ENCODE measurements around the gene TAS2R30.
"Not testable (repeated sequence)": the region's sequence is repeated elsewhere in the genome, so short reads cannot be mapped to it uniquely, and the experiment has no call there.

The TAS2R30 gene

GRCh38 chr12:11134305-11134704 is at the start of gene TAS2R30:
TAS2R30 (minus strand) TSS chr12:11134644; CDS start chr12:11134244, 400 bp downstream.
- DNase-seq = no peak

DNA sequence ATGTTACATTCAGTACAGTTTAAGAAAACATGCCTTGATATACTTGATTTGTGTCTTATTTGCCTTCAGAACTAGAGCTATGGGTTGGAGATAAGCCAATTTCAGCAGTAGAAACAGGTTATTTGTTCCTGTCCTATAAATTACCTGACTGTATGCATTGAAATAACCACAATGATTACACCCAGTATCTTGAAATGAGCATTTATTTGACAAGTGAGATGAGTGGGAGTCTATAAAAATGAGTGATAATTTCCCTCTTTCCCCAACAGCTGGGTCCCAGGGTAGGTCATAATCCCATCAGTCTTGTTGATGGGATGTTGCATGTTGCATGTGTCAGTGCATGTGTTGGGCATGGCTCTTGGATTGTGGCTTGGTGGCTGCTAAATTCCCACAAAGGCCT is 48.6 kb upstream of the TAS2R30 start:
- DNase-seq = no peak

DNA sequence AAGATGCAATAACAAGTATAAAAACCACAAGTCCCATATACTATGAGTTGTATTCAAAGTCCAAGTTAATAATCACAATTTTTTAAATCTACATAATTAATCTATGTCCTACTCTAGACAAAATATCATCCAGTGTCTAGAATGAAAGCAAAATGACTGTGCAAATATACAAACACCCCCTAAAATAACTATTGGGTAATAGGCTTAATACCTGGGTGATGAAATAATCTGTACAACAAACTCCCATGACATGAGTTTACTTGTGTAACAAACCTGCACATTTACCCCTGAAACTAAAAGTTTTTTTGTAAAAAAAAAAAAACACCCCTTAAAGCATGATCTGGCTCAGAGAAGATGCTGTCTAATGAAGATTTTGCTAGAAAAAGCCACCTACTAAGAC is 48.1 kb upstream of the TAS2R30 start:
- no peak for DNase-seq

DNA sequence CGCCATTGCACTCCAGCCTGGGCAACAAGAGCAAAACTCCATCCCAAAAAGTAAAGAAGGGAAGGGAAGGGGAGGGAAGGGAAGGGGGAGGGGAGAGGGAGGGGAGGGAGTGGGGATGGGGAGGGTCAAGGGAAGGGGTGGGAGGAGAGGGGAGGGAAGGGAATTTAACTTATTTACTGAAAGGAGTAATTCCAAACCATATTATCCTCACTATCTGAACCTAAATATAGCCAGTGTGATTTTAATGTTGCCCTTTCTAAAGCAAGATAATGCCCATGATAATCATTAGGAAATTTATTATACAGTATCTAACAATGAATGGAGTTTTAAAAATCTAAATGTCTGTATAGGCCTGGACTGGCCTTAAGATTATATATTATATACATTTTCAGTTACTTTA is 43.8 kb upstream of the TAS2R30 start:
- DNase-seq = no peak

- DNase-seq = no peak
These were observed 39.6 kb upstream of the TAS2R30 start for GRCh38 chr12:11174022-11174421.

DNA sequence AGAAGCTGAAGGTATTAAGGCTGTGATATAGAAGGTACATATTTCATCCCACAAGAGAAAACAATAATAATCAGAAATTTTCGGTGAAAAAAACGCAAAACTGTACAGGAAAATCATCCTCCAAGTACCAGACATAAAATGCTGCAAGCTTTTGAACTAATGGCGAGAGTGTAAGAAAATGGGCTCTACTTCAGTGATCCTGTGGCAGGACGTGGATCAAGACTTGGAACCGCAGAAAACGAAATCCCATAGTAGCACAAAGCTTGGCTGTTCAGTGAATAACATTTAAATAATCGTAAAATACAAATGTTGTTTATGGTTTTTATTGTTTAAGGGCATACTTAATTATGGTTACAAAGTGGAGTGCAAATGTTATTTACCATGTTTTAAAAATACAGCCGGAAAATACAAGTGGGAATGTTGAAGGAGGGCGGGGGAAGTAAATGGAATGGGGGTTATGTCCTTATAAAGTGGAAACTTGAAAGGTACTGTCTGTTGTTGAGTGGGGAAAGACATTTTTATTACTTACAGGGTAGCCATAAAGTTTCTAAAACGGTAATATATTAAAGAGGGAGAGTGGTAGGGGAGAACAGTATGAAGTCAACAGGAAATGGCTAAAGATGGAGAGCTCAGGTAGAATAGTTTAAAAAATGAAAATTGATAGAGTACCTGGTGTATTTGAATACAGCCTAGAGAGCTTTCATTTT is 37.7 kb upstream of the TAS2R30 start:
- no peak for DNase-seq

DNA sequence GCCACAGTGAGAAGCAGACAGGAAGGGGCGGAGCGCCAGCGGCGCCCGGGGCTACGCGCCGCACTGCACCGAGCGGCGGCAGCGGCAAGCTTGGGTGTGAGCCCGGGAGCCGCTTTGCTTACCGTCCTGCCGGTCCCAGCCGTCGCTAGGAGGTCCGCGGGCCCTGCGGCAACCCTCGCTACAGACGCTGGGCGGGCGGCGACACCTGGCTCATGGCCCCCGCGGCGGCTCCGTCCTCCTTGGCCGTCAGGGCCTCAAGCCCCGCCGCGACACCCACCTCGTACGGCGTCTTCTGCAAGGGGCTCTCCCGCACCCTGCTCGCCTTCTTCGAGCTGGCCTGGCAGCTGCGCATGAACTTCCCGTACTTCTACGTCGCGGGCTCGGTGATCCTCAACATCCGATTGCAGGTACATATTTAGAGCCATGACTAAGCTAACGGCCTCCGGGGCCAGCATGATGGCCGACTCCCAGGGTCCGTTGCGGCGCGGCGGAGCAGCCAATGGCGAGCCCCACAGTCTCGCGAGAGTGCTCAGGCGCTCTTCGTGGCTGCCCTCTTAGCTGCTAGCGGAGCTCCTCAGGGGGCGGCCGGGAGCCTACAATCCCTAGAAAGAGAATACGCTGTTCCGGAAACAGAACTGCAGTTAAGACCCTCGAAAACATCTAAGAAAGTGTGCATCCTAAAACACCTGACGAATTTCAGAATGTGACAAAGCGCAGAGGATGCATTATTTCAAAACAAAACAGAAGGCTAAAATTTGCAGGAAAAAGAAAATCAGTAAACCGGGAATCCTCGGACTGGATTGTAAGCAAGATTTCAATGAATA is 36.9 kb upstream of the TAS2R30 start, which contains the start of gene SMIM10L1:
Gene SMIM10L1, plus strand, starts transcription at position 50 of the 824 bp plus-strand sequence. Its CDS starts 163 bp downstream, at position 213.
- DNase-seq = peak; percentile 86

DNA sequence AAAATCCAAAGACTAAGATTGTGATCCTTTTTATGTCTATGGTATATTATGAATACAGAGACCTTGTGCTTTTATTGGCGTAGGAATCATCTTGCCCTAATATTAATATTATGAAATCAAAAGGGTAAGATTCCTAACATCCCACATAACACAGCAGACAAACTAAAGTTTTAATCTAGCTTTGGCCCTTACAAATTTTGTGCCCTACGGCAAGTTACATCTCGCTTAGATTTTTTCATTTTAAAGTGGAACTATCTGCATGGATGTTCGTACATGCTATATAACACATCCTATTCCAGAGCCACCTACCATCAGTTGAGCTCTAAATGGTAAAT is 36.3 kb upstream of the TAS2R30 start:
- no peak for DNase-seq

- no peak for DNase-seq
These were observed 31.9 kb upstream of the TAS2R30 start for GRCh38 chr12:11166300-11166699.

- no peak for DNase-seq
These were observed 29.9 kb upstream of the TAS2R30 start for GRCh38 chr12:11164384-11164783.

GRCh38 chr12:11162502-11162901 is 28.1 kb upstream of the TAS2R30 start:
- no peak for DNase-seq

DNA sequence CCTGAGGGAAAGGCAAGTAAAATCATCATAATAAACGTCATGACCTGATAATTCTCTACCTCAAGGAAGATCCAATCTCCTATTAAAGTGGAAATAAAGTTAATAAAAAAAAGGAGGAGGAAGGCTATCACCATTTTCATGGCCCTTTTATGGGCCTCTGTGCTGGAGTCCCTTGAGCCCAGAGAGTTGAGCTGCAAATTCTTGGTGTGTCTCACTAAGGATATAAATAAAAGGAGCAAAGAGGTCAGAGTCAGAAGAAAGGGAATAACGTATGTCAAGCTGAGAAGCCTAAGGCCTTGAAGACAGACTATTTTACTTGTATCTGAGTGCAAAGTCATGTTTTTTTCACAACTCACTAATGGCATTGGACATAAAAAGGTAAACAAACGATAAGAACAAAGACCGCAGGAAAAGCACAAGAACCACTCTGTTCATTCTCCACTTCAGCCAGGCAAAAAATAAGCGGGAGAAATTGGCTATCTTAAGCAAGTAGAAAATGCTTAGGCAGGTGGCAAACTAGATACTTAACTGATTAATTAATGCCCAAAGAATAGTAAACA is 24.5 kb upstream of the TAS2R30 start:
- no peak for DNase-seq

GRCh38 chr12:11154400-11154925 is 20.0 kb upstream of the TAS2R30 start:
- DNase-seq = no peak

DNA sequence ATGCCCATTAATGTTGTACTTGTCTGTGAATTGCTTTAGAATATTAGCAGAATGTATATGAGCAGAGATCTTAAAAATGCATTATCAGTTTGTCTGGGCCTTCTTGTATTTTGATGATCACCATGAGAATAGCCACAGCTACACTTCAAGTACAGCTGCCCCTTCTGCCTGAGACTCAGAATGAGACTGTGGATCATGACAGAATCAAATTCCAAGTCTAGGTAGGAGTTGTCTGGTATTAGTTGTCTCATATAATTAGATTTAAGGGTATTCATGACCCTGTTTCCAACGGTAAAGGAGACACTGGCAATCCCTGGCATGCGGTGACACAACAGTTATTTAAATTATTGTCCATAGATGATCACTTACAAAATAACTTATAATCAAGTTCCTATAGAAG is 18.3 kb upstream of the TAS2R30 start:
- DNase-seq = no peak

DNA sequence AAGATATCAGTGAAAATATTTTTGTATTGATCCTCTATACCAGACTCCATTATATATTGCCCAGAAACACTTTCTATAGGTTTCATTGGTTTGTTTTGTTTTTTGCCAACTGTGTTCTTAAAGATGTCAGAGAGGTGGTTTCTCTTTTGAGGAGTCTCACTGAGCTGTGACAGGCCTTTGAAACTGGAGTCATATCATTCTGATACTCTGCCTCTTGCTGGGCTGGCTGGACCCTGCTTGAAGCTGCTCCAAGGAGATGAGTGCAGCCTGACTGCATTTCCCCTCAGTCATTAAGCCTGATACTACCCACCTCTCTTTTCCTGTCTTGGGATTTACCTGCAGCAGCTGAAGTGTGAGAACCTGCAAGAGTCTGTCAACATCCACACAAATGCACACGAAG is 16.4 kb upstream of the TAS2R30 start:
- no peak for DNase-seq

- DNase-seq = no peak
These were observed 13.0 kb upstream of the TAS2R30 start for GRCh38 chr12:11147420-11147819.

DNA sequence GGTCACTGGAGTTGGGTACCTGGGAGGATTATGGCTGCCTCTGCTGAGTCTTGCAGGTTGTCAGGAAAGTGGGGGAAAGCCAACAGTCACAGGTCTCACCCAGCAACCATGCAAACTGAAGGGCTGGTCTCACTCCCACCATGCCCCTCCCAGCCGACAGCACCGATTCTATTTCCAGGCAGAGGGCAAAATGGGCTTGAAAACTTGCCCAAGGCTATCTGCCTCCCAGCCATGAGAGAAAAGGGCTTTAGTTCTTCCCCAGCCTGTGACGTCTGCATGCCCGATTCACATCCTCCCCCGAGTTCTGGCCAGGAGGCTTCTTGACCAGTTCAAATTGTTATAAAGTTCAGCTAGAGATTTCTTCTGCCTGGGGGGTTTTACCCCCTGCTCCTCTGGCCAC is 9.9 kb upstream of the TAS2R30 start:
- DNase-seq = no peak

- no peak for DNase-seq
These were observed 8.9 kb upstream of the TAS2R30 start for GRCh38 chr12:11143352-11143751.

DNA sequence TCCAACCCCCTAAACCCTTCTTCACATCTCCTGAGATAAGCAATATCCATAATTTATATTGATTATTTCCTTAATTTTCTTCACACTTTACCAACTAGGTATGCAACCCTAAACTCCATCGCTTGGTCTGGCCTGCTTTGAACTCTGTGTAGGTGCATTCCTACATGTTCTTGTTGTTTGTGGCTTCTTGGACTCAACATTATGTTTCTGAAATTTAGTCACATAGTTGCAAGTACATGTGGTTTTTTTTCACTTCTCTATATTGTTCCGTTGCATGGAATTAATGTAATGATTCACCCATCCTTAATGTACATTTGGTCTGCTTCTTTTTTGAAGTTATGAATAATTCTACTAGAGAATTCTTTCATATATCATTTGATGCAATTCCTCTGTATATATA is 1.6 kb upstream of the TAS2R30 start:
- DNase-seq = no peak

DNA sequence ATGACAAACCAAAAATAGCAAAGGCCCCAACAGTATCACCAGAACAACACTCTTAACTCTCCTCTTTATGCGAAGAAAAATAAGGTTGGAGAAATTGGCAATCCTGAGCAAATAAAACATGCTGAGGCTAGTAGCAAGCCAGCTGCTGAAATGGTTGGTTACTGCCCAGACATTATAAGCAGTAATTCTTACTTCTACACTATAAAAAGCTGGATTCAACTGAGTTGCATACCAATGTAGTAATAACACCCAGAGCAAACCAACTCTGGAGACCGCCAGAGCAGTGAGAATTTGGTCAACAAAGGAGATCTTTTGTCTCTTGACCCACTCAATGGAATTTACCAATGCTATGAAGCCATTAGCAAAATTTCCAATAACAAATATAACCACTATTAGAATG is 628 bp downstream of the TAS2R30 start:
- no peak for DNase-seq

- no peak for DNase-seq
These were observed 1.3 kb downstream of the TAS2R30 start for GRCh38 chr12:11133162-11133561.

DNA sequence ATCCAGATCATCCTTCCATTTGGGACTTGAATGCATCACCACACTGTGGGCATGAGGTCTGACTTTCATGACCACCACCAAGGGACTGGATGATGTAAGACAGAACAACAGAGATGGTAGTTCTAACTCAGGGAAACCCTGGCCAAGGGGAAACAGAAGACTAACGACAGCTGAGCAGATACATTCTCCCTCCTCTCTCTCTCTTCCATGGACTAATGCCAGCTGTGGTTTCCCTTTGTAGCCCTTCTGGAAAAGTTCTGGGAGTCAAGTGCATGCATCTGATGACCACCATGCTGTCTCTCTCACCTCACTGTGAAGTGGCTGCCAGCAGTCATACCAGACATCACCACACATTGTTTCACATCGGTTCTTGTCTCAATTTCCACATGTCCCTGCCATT is 3.4 kb downstream of the TAS2R30 start:
- DNase-seq = no peak

DNA sequence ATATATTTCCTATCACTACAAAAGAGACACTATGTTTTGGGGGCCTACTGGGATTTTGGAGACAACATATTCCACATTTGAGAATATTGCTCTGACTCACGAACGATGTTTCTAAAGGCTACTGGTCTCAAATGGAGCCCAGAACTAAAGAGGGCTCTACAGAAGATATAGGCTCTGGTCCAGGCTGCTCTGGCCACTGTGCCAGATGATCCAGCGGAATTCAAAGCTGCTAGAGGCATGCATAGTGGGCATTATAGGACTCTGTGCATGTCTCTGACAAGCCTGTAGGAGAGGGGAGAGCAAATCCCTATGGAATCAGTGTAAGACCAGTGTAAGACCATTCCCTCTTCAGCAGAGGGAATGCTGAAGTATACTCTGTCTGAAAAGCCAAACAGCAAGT is 4.1 kb downstream of the TAS2R30 start:
- DNase-seq = no peak

DNA sequence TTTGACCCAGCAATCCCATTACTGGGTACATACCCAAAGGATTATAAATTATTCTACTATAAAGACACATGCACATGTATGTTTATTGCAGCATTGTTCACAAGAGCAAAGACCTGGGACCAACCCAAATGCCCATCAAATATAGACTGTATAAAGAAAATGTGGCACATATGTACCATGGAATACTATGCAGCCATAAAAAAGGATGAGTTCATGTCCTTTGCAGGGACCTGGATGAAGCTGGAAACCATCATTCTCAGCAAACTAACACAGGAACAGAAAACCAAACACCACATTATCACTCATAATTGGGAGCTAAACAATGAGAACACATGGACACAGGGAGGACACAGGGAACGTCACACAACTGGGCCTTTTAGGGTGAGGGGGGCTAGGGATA is 20.3 kb downstream of the TAS2R30 start:
- not testable (repeated sequence) for DNase-seq
